ENCODE measurements around the gene ACAN. TPM values are rescaled to one million over a fixed set of nuclear protein-coding genes. Genes with fewer than 3 reads are reported as not detected.

The ACAN gene
- total RNA-seq, result under 0.01 TPM in 2 replicates

GRCh38 chr15:88803241-88803919 is at the start of gene ACAN:
Gene ACAN (plus strand): TSS chr15:88803436. CDS start chr15:88836207, 32,771 bp downstream.

GRCh38 chr15:88894819-88895767 is 91.9 kb downstream of the ACAN start, which contains the start of gene HAPLN3:
Gene HAPLN3 (minus strand): TSS chr15:88895544. CDS start chr15:88887298, 8,246 bp downstream.

GRCh38 chr15:88913017-88913849 is 110.0 kb downstream of the ACAN start, which contains the start of gene MFGE8:
Gene MFGE8 (minus strand): TSS chr15:88913379. CDS start chr15:88913319, 60 bp downstream.

Other genes starting within 250 kb of the ACAN start
- gene AEN, start 182.1 kb upstream of the ACAN start, total RNA-seq, result 45.1 and 117 TPM in 2 replicates
- 0.39 and 0.65 TPM in 2 replicates for gene ISG20, start 164.4 kb upstream of the ACAN start, total RNA-seq
- 3.9 and 11.4 TPM in 2 replicates for gene HAPLN3, start 92.1 kb downstream of the ACAN start, total RNA-seq
- 151 and 184 TPM in 2 replicates for gene MFGE8, start 109.9 kb downstream of the ACAN start, total RNA-seq

Measured in placental epithelial cell (primary cell).